Measurements from ENCODE around the gene CEMP1.
A peak's percentile ranks its signal among the peaks of the same experiment; 100 is the strongest.

CEMP1 gene

DNA sequence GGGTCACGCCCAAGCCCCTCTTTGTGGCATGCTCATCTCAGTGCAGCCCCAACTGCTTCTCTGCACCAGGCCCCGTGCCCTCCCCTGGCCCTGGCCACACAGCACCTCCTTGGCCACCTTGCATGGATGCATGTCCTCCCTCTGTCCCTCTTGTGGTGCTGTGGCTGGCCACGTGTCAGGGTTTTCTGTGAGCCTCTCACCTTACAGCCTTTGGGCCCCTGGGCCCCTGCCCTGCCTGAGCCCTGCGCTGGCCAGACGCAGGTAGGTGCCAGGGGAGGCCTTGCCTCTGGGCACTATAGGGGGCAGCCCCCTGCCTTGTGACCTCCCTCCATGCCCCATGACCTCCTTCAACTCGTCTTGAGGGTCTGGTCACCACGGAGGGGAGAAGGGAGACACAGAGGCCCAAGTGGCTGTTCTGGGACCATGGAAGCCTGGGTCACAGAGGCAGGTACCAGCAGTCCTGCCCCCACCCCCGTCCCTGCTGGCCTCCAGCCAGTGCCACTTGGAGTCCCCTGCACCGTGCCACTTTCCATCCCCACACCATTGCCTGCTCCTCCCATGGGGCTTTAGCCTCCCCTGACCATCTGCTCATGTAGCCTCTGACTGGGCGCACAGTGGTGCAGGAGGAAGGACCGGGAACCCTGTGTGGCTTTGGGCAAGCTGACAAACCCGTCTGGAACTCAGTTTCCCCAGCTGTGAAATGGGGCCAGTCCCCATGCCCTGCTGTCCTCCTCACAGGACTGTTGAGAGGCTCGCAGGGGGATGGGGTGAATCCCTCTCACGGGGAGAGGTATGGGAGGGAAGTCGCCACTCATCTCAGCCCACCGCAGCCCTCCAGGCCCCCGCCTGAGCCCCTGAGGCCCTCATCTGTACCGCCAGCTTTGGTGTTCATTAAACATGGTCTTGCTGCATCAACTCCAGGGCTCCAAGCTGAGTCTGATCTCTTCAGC is 29.0 kb downstream of the CEMP1 start:
- TF ChIP-seq, protein P1, sequence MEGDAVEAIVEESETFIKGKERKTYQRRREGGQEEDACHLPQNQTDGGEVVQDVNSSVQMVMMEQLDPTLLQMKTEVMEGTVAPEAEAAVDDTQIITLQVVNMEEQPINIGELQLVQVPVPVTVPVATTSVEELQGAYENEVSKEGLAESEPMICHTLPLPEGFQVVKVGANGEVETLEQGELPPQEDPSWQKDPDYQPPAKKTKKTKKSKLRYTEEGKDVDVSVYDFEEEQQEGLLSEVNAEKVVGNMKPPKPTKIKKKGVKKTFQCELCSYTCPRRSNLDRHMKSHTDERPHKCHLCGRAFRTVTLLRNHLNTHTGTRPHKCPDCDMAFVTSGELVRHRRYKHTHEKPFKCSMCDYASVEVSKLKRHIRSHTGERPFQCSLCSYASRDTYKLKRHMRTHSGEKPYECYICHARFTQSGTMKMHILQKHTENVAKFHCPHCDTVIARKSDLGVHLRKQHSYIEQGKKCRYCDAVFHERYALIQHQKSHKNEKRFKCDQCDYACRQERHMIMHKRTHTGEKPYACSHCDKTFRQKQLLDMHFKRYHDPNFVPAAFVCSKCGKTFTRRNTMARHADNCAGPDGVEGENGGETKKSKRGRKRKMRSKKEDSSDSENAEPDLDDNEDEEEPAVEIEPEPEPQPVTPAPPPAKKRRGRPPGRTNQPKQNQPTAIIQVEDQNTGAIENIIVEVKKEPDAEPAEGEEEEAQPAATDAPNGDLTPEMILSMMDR (IDR thresholded peaks at IDR 0.05; ENCODE audit: low read depth, low read length, missing control alignments) = no peak
- no peak overlapping the region for H3K4me3 ChIP-seq (ENCODE audit: low read depth, low read length)
- no peak for DNase-seq (ENCODE audit: low read depth)

DNA sequence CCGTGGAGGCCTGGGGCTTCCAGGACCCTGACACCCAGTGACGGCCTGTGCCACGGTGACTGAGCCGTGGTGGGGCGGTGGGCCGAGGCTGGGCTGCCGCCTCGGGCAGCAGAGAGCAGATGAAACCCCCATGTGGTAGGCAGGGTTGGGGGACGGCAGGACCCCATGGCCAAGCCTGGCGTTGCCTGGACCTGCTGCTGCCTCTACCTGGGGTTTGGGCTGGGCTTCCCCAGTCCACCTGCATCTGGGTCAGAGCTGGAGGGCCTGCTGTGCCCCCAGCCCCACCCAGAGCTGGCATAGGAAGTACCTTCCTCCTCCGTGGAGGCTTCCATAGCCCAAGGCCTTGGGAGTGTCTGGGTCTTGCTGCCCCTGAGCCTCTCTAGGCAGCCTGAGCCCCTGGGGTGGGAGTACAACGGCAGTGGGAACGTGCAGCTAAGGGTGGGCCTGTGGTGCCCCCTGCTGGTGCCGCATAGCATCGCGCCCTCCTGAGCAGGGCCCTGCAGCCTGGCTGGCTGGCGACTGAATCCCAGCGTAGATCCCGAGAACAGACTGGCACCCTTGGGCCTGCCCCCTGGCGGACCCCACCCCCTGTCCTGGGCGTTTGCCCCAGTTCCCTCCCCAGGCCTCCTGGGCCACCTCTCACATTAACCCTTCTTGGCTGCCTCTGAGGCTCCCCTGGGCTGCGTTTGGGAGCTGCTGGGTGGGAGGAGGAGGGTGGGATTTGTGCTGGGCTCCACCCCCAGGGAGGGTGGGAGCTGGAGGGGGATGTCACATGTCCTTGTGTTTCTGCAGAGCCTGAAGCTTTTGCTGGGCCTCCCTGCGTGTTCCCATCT is 30.1 kb downstream of the CEMP1 start:
- DNase-seq (ENCODE audit: low read depth) = no peak
- no peak overlapping the region for H3K4me3 ChIP-seq (ENCODE audit: low read depth, low read length)
- TF ChIP-seq, protein P1 (IDR thresholded peaks at IDR 0.05; ENCODE audit: low read depth, low read length, missing control alignments) = peak; percentile 98

- H3K4me3 ChIP-seq (ENCODE audit: low read depth, low read length) = no peak overlapping the region
- DNase-seq (ENCODE audit: low read depth) = no peak
- TF ChIP-seq, protein P1 (IDR thresholded peaks at IDR 0.05; ENCODE audit: low read depth, low read length, missing control alignments) = no peak
Observed at GRCh38 chr16:2500430-2500917, 30.7 kb downstream of the CEMP1 start.

- TF ChIP-seq, protein P1 (IDR thresholded peaks at IDR 0.05; ENCODE audit: low read depth, low read length, missing control alignments) = no peak
- H3K4me3 ChIP-seq (ENCODE audit: low read depth, low read length) = no peak overlapping the region
- no peak for DNase-seq (ENCODE audit: low read depth)
Observed at GRCh38 chr16:2499890-2500429, 31.2 kb downstream of the CEMP1 start.

GRCh38 chr16:2499454-2499853 is 31.8 kb downstream of the CEMP1 start:
- H3K4me3 ChIP-seq (ENCODE audit: low read depth, low read length) = no peak overlapping the region
- DNase-seq (ENCODE audit: low read depth) = no peak
- TF ChIP-seq, protein P1 (IDR thresholded peaks at IDR 0.05; ENCODE audit: low read depth, low read length, missing control alignments) = no peak

DNA sequence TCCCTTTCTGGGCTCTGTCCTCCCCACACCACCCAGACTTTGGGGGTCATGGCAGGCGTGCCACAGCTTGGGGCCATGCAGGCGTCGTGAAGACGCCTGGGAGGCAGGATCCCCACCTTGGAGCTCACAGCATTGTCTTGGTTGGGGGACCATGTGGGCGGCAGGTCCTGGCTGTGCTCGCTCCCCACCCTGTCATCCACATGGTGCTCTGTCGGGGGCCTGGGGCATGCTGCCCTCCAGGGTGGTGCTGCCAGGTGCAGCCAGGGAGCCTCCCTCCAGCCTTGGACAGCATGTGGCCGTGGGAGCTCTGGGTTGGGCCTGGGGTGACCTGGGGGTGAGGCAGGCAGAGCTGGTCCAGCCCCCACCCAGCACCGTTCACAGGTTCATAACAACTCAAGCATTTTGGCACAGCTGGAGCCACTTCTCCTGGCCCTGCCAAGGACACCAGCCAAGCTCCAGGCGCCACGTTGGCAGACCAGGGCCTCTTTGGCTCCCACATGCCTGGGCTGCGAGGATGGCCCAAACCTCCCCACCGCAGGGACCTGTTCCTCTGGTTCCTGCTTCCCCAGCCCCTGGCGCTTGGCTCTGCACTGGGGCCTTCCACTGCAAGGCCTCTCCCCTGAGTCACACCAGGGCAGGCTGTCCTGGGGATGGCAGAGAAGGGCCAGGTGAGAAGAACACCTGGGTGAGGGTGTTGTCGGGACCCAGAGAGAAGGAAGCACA is 32.5 kb downstream of the CEMP1 start:
- no peak for DNase-seq (ENCODE audit: low read depth)
- TF ChIP-seq, protein P1 (IDR thresholded peaks at IDR 0.05; ENCODE audit: low read depth, low read length, missing control alignments) = no peak
- H3K4me3 ChIP-seq (ENCODE audit: low read depth, low read length) = no peak overlapping the region

Data from GM12864 (cell line).